Heart left ventricle (tissue), 16 donors: ENCODE results near the gene SEPSECS. TPM values are rescaled to one million over a fixed set of nuclear protein-coding genes. Genes with fewer than 3 reads are reported as not detected.

Source experiments
- ATAC-seq, 4 donors: fragments of 200-7000 bp; cut with Tn5 transposase; one replicate each; pipeline ENCODE4 v1.9.1; 2020 to 2022; ENCODE audit warnings: moderate library complexity in 4 of 4, mild to moderate bottlenecking in 3 of 4, moderate number of reproducible peaks in 1 of 4
- DNase-seq, 5 donors: peaks; one replicate each; pipeline ENCODE4 v3.0.0-alpha.2; 2020
- H3K27ac ChIP-seq, 12 donors: fragments of 200-600 bp; sonication (generic) in 4 of 12; one replicate each; pipeline versions ENCODE4 v1.5.0 to v1.8.0; 2016 to 2022; ENCODE audit warnings: mild to moderate bottlenecking in 2 of 12
- H3K27me3 ChIP-seq, 9 donors: fragments of 200-600 bp; sonication (generic) in 2 of 9; one replicate each; pipeline versions ENCODE4 v1.5.1 to v1.8.0; 2016 to 2022; ENCODE audit warnings: mild to moderate bottlenecking in 3 of 9
- H3K36me3 ChIP-seq, 9 donors: fragments of 200-600 bp; sonication (generic) in 2 of 9; one replicate each; pipeline versions ENCODE4 v1.5.0 to v1.8.0; 2018 to 2022; ENCODE audit warnings: mild to moderate bottlenecking in 2 of 9
- H3K4me1 ChIP-seq, 12 donors: fragments of 200-600 bp; sonication (generic) in 4 of 12; one replicate each; pipeline versions ENCODE4 v1.5.0 to v1.8.0; 2016 to 2022; ENCODE audit warnings: mild to moderate bottlenecking in 3 of 12
- H3K4me3 ChIP-seq, 12 donors: fragments of 200-600 bp; sonication (generic) in 4 of 12; one replicate each; pipeline versions ENCODE4 v1.5.0 to v1.8.0; 2017 to 2022; ENCODE audit warnings: mild to moderate bottlenecking in 9 of 12, moderate library complexity in 4 of 12
- H3K9me3 ChIP-seq, 12 donors: fragments of 200-600 bp; sonication (generic) in 4 of 12; one replicate each; pipeline versions ENCODE4 v1.5.0 to v1.8.0; 2016 to 2022; ENCODE audit warnings: mild to moderate bottlenecking in 1 of 12
- CTCF ChIP-seq, 12 donors: fragments of 200-600 bp; sonication (generic) in 4 of 12; IDR thresholded peaks; one replicate each; pipeline versions ENCODE4 v1.5.0 to v1.8.0; 2018 to 2022; ENCODE audit warnings: antibody characterized with exemption in 12 of 12, mild to moderate bottlenecking in 5 of 12
- POLR2A ChIP-seq, 2 donors: fragments of 450-650 bp; IDR thresholded peaks; one replicate each; pipeline ENCODE4 v1.6.1; 2017; ENCODE audit warnings: antibody characterized with exemption in 2 of 2, mild to moderate bottlenecking in 2 of 2, moderate library complexity in 2 of 2
- WGBS, 4 donors: extraction: QIAGEN DNeasy Blood & Tissue Kit in 2 of 4; methylation state at CpG; one replicate each; pipeline versions ENCODE4 v1.1.5 to v1.1.7; 2013 to 2018; 5-methylcytosine and 5-hydroxymethylcytosine counted together
- intact Hi-C, 10 donors: fragments of 100-400 bp; cut with DNase I; formaldehyde crosslinking; loops; one replicate each; pipeline versions ENCODE4 v1.11.1 to v1.14.2; 2022
- polyA plus RNA-seq, 2 donors: library from polyadenylated mRNA; stranded (reverse); fragments of 200-250 nt; gene quantifications; one replicate each; pipeline ENCODE4 v1.2.3, GENCODE V29; 2013
- total RNA-seq, 9 donors: library from RNA; depleted of rRNA in 2 of 9; stranded (reverse); fragments of >200 nt in 2 of 9; fragmentation: NEBNext Ultra II Directional in 3 of 9; extraction: Animal tissue kit (Norgen Biotek cat#: 25700) in 3 of 9; gene quantifications; one replicate each; pipeline versions ENCODE4 v1.1.0 to v1.2.4, GENCODE V29; 2016 to 2023
- donor health status: ischemic (EF 13 %, LVEDD 7.1; RV severe dilation, severe dysfunction).
- donor health status: healthy with polysubstance abuse.
- donor health status: DM: no; HTN: yes; CAD: no.
- donor health status: DM: no; HTN: no; CAD: no.
- donor health status: ischemic (EF 25% LVEDD 6.9; RV normal size, moderate dysfunction).
- donor health status: ischemic (EF 25% LVEDD 5.7; RV mildly dilated, moderate dysfunction).
- donor health status: healthy.
- donor health status: DM: yes; HTN: yes; CAD: no.
- donor health status: ischemic (EF 35%, LVEDD 5.7; RV mildly dilated, moderate dysfunction).
- donor health status: nonischemic (EF 11% LVEDD 7.7; RV severe dilation, severe dysfunction).
- donor health status: DM: yes; HTN: yes; CAD: no.
- donor health status: PGD.
- donor health status: ischemic (EF 29% LVEDD 5.4; RV normal size, mild dysfunction).
- donor health status: nonischemic (EF 23%, LVEDD 6.1; RV moderate dilation, normal function).

SEPSECS gene
- total and polyA plus RNA-seq, 11 donors = 2.0 to 7.6 (median 5.6) TPM

GRCh38 chr4:25108556-25108955 lies 51.7 kb downstream of the SEPSECS start:
- Histone ChIP-seq H3K27ac (no peak overlapping the region), H3K4me3 (no peak overlapping the region), H3K36me3 (no peaks in the 10 kb centered on the region), H3K4me1 (peaks cover 0 to 25% (median 11%) of the 10 kb centered on the region in 12 donors), H3K9me3 (no peaks in the 10 kb centered on the region), H3K27me3 (no peaks in the 10 kb centered on the region)
- intact Hi-C loops = no loop called here
- TF ChIP-seq CTCF (IDR thresholded peaks at IDR 0.05) (no peak), POLR2A (IDR thresholded peaks at IDR 0.05) (no peak)
- DNase-seq (no peak), ATAC-seq (no peak)
- 93 to 95% (median 95%) methylated on average over 3 to 4 of the region's 4 CpGs; no CpG with 5 or more reads in 1 of the 4 donors for WGBS, 4 donors

GRCh38 chr4:25107827-25108516 lies 52.3 kb downstream of the SEPSECS start:
- ATAC-seq (peak; percentile 17 to 85 (median 67)), DNase-seq (peak; percentile 46 to 70 (median 59))
- Histone ChIP-seq H3K4me1 (peaks cover 0 to 31% (median 15%) of the 10 kb centered on the region in 12 donors), H3K27me3 (no peaks in the 10 kb centered on the region), H3K9me3 (no peaks in the 10 kb centered on the region), H3K4me3 (no peak overlapping the region), H3K27ac (peak overlapping the region in 6 of 12 donors; percentile 14 to 72 (median 38)), H3K36me3 (no peaks in the 10 kb centered on the region)
- intact Hi-C loops = no loop called here
- WGBS, 4 donors = 35 to 46% (median 44%) methylated on average over 6 of the region's 6 CpGs
- TF ChIP-seq POLR2A (IDR thresholded peaks at IDR 0.05) (no peak), CTCF (IDR thresholded peaks at IDR 0.05) (no peak)

- DNase-seq (no peak), ATAC-seq (no peak)
- 90 to 95% (median 91%) methylated on average over 14 of the region's 14 CpGs for WGBS, 4 donors
- Histone ChIP-seq H3K27ac (peak overlapping the region in 4 of 12 donors; percentile 28 to 67 (median 56)), H3K9me3 (peaks cover 0 to 5% (median 0%) of the 10 kb centered on the region in 12 donors), H3K4me1 (peaks cover 0 to 35% (median 16%) of the 10 kb centered on the region in 12 donors), H3K4me3 (no peak overlapping the region), H3K36me3 (no peaks in the 10 kb centered on the region), H3K27me3 (no peaks in the 10 kb centered on the region)
- no peak for TF ChIP-seq CTCF (IDR thresholded peaks at IDR 0.05)
- TF ChIP-seq POLR2A (IDR thresholded peaks at IDR 0.05) = no peak
- intact Hi-C loops = no loop called here
Observed at GRCh38 chr4:25106363-25107151, 53.7 kb downstream of the SEPSECS start.

- H3K4me1 ChIP-seq = peaks cover 0 to 44% (median 23%) of the 10 kb centered on the region in 12 donors
- no peaks in the 10 kb centered on the region for H3K27me3 ChIP-seq
- TF ChIP-seq POLR2A (IDR thresholded peaks at IDR 0.05) (no peak), CTCF (IDR thresholded peaks at IDR 0.05) (no peak)
- intact Hi-C loops = loop anchor here in 1 of 10 donors (5.0 kb wide), 1 partner anchor 43 kb away; no protein-coding TSS in a partner anchor
- no peaks in the 10 kb centered on the region for H3K36me3 ChIP-seq
- H3K4me3 ChIP-seq = no peak overlapping the region
- WGBS, 4 donors = 59 to 67% (median 63%) methylated on average over 3 of the region's 3 CpGs
- H3K9me3 ChIP-seq = peaks cover 0 to 8% (median 0%) of the 10 kb centered on the region in 12 donors
- H3K27ac ChIP-seq = no peak overlapping the region
- ATAC-seq = no peak
- no peak for DNase-seq
Observed at GRCh38 chr4:25104591-25104990, 55.7 kb downstream of the SEPSECS start.
